ENCODE data around the gene ARHGAP18.

ARHGAP18 gene

GRCh38 chr6:129568015-129568414, 142.0 kb downstream of the ARHGAP18 start:
- DNase-seq = no peak

- DNase-seq = no peak
Observed at GRCh38 chr6:129567374-129567773, 142.6 kb downstream of the ARHGAP18 start.

GRCh38 chr6:129565811-129566210, 144.2 kb downstream of the ARHGAP18 start:
- DNase-seq = no peak

GRCh38 chr6:129565366-129565765, 144.6 kb downstream of the ARHGAP18 start:
- DNase-seq = no peak

- DNase-seq = no peak
Observed at GRCh38 chr6:129558248-129558647, 151.7 kb downstream of the ARHGAP18 start.

GRCh38 chr6:129555206-129555832, 154.7 kb downstream of the ARHGAP18 start:
- no peak for DNase-seq

- no peak for DNase-seq
Observed at GRCh38 chr6:129552413-129552812, 157.6 kb downstream of the ARHGAP18 start.

GRCh38 chr6:129551486-129551885, 158.5 kb downstream of the ARHGAP18 start:
- DNase-seq = no peak

- no peak for DNase-seq
Observed at GRCh38 chr6:129546702-129547101, 163.3 kb downstream of the ARHGAP18 start.

GRCh38 chr6:129544892-129545612, 164.9 kb downstream of the ARHGAP18 start:
- DNase-seq = no peak

- DNase-seq = no peak
Observed at GRCh38 chr6:129543981-129544380, 166.0 kb downstream of the ARHGAP18 start.

- no peak for DNase-seq
Observed at GRCh38 chr6:129542705-129543104, 167.3 kb downstream of the ARHGAP18 start.

GRCh38 chr6:129539032-129539431, 170.9 kb downstream of the ARHGAP18 start:
- DNase-seq = no peak

GRCh38 chr6:129536271-129536670, 173.7 kb downstream of the ARHGAP18 start:
- no peak for DNase-seq

- DNase-seq = no peak
Observed at GRCh38 chr6:129534926-129535325, 175.1 kb downstream of the ARHGAP18 start.
